NCI-H1694 (cell line): ENCODE measurements around the gene GUCY1A2.

Experiments used
- DNase-seq: peaks from one replicate; lab custom pipeline; 2025; lab: John Stamatoyannopoulos, UW

GUCY1A2 gene

GRCh38 chr11:106642331-106642730, 375.9 kb downstream of the GUCY1A2 start:
- DNase-seq = no peak

DNA sequence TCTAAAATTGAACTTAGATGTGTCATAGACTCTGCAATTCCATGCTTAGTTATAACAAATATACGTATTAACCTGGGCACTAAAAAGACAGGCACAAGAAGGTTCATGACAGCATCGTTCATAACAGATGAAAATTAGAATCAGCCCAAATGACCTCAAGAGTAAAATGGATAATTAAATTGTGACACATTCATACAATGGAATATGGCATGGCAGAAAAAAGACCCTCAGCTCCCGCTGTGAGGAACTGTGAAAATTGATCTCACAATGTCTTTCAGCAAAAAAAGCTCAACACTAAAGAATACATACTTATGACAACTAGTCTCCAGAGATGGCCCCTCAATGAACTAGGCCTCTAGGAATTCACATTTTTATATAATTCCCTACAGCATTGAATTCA, 386.0 kb downstream of the GUCY1A2 start:
- DNase-seq = no peak

- no peak for DNase-seq
These were observed 390.6 kb downstream of the GUCY1A2 start for GRCh38 chr11:106627694-106628093.

DNA sequence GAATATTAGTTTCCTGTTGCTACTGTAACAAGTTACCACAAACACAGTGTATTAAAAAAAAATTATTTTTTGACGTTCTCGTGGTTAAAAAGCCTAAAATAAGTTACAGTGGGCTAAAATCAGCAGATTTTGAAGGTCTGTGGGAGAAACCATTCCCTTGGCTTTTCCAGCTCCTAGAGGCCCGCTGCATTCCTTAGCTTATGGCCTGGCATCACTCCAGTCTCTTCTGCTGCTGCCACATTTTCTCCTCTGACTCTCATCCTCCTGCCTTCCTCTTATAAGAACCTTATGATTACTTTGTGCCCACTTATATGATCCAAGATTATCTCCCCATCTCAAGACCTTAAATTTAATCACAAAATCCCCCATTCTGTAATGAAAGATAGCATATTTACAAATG, 392.7 kb downstream of the GUCY1A2 start:
- no peak for DNase-seq

- DNase-seq = no peak
These were observed 393.9 kb downstream of the GUCY1A2 start for GRCh38 chr11:106624377-106624776.
